PC-3 (cell line): ENCODE results near the gene AFDN. TPM values are rescaled to one million over a fixed set of nuclear protein-coding genes. Genes with fewer than 3 reads are reported as not detected.

Experiments
- ATAC-seq: fragments of 200-7000 bp; cut with Tn5 transposase; 2 replicates; pipeline ENCODE4 v1.9.1; 2020; ENCODE audit warnings: mild to moderate bottlenecking, moderate library complexity
- BruUV-seq: library from RNA; stranded (reverse); fragments of 400-500 nt; replicated peaks from 2 replicates; lab custom pipeline; 2021; lab: Mats Ljungman, UMichigan
- CTCF ChIA-PET: fragments of 300-600 bp; sonication (Branson Sonifier 250); formaldehyde crosslinking; loops from one replicate; lab custom pipeline; 2022; ENCODE audit warnings: antibody characterized with exemption; lab: Charles Lee
- POLR2A ChIA-PET: fragments of 300-600 bp; sonication (Branson Sonifier 250); formaldehyde crosslinking; loops from one replicate; lab custom pipeline; 2022; ENCODE audit warnings: antibody characterized with exemption; ENCODE audit not compliant: unreplicated experiment; lab: Charles Lee
- DNase-seq: peaks from one replicate; pipeline ENCODE4 v3.0.0-alpha.2; 2015
- H2AFZ ChIP-seq: fragments of 300-600 bp; sonication (generic); 2 replicates; pipeline ENCODE4 v1.6.0; 2016; ENCODE audit warnings: antibody characterized with exemption, low read length
- H3F3A ChIP-seq: fragments of 300-600 bp; sonication (generic); one replicate; pipeline ENCODE4 v1.6.0; 2017; ENCODE audit warnings: antibody characterized with exemption, low read length, control low read depth, mild to moderate bottlenecking; ENCODE audit not compliant: unreplicated experiment
- H3K27ac ChIP-seq: fragments of 300-600 bp; sonication (generic); 2 replicates; pipeline ENCODE4 v1.5.1; 2016; ENCODE audit warnings: mild to moderate bottlenecking, low read length
- H3K27me3 ChIP-seq: fragments of 300-600 bp; sonication (generic); 2 replicates; pipeline ENCODE4 v1.6.1; 2016; ENCODE audit warnings: low read length, mixed read lengths
- H3K36me3 ChIP-seq: fragments of 300-600 bp; sonication (generic); 2 replicates; pipeline ENCODE4 v1.6.1; 2016; ENCODE audit warnings: low read depth, mixed run types, low read length, mixed read lengths
- H3K4me1 ChIP-seq: fragments of 300-600 bp; sonication (generic); 2 replicates; pipeline ENCODE4 v1.5.1; 2016; ENCODE audit warnings: low read length; ENCODE audit not compliant: insufficient read depth
- H3K4me2 ChIP-seq: fragments of 300-600 bp; sonication (generic); 2 replicates; pipeline ENCODE4 v1.6.0; 2016; ENCODE audit warnings: low read length
- H3K4me3 ChIP-seq: fragments of 300-600 bp; sonication (generic); 2 replicates; pipeline ENCODE4 v1.5.1; 2016; ENCODE audit warnings: mild to moderate bottlenecking, low read length, mixed read lengths
- H3K79me2 ChIP-seq: fragments of 300-600 bp; sonication (generic); 2 replicates; pipeline ENCODE4 v1.6.1; 2017; ENCODE audit warnings: low read length, mixed read lengths
- H3K9ac ChIP-seq: fragments of 300-600 bp; sonication (generic); 2 replicates; pipeline ENCODE4 v1.6.0; 2016; ENCODE audit warnings: mild to moderate bottlenecking, low read length
- H3K9me2 ChIP-seq: fragments of 300-600 bp; sonication (generic); replicated peaks from 2 replicates; pipeline ENCODE4 v1.6.1; 2016; ENCODE audit warnings: mixed run types, low read length, mixed read lengths
- H3K9me3 ChIP-seq: fragments of 300-600 bp; sonication (generic); 2 replicates; pipeline ENCODE4 v1.6.1; 2016; ENCODE audit warnings: low read length, mixed read lengths
- H4K20me1 ChIP-seq: fragments of 300-600 bp; sonication (generic); 2 replicates; pipeline ENCODE4 v1.6.1; 2016; ENCODE audit warnings: low read length, mixed read lengths
- EZH2 ChIP-seq: fragments of 300-600 bp; sonication (generic); IDR thresholded peaks from one replicate; pipeline ENCODE4 v1.6.1; 2017; ENCODE audit warnings: antibody characterized with exemption, mild to moderate bottlenecking, low read length; ENCODE audit not compliant: unreplicated experiment
- EZH2phosphoT487 ChIP-seq: fragments of 300-600 bp; sonication (generic); IDR thresholded peaks from 2 replicates; pipeline ENCODE4 v1.6.1; 2018; ENCODE audit warnings: mild to moderate bottlenecking, antibody characterized with exemption, low read length, borderline replicate concordance
- intact Hi-C: fragments of 100-400 bp; cut with micrococcal nuclease; formaldehyde crosslinking; loops from 2 replicates; pipeline ENCODE4 v1.9.0; 2023
- total RNA-seq: library from RNA; depleted of rRNA; stranded (reverse); fragments of >200 nt; gene quantifications from 2 replicates; pipeline ENCODE4 v1.2.3, GENCODE V29; 2014
- TF ChIP-seq, protein P1 (sequence below): fragments of 300-600 bp; sonication (generic); conservative IDR thresholded peaks from 2 replicates; pipeline ENCODE4 v1.5.1; 2017; ENCODE audit warnings: antibody characterized with exemption, low read depth, mild to moderate bottlenecking, low read length

Gene AFDN
- total RNA-seq, 1 experiment from 2014 or later = 37.1 TPM

- H3F3A ChIP-seq = no peaks in the 10 kb centered on the region
- peaks cover 23% of the 10 kb centered on the region for H3K79me2 ChIP-seq
- H4K20me1 ChIP-seq = peaks cover 17% of the 10 kb centered on the region
- no peaks in the 10 kb centered on the region for H3K9me2 ChIP-seq
- no peaks in the 10 kb centered on the region for H3K27me3 ChIP-seq
- BruUV-seq = no TSS peak
- TF ChIP-seq EZH2 (no peak), EZH2phosphoT487 (no peak)
- TF ChIP-seq, protein P1, sequence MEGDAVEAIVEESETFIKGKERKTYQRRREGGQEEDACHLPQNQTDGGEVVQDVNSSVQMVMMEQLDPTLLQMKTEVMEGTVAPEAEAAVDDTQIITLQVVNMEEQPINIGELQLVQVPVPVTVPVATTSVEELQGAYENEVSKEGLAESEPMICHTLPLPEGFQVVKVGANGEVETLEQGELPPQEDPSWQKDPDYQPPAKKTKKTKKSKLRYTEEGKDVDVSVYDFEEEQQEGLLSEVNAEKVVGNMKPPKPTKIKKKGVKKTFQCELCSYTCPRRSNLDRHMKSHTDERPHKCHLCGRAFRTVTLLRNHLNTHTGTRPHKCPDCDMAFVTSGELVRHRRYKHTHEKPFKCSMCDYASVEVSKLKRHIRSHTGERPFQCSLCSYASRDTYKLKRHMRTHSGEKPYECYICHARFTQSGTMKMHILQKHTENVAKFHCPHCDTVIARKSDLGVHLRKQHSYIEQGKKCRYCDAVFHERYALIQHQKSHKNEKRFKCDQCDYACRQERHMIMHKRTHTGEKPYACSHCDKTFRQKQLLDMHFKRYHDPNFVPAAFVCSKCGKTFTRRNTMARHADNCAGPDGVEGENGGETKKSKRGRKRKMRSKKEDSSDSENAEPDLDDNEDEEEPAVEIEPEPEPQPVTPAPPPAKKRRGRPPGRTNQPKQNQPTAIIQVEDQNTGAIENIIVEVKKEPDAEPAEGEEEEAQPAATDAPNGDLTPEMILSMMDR = no peak
- no peaks in the 10 kb centered on the region for H3K36me3 ChIP-seq
- H3K4me2 ChIP-seq = peak overlapping the region; percentile 91
- H2AFZ ChIP-seq = peak overlapping the region; percentile 96; the same call in 1 of the 2 replicates
- peaks cover 19% of the 10 kb centered on the region for H3K4me1 ChIP-seq
- intact Hi-C loops = no loop called here
- H3K27ac ChIP-seq = no peak overlapping the region
- H3K4me3 ChIP-seq = no peak overlapping the region; the same call in 1 of the 2 replicates
- ATAC-seq = no peak
- DNase-seq = no peak
- CTCF ChIA-PET = no interaction called here
- POLR2A ChIA-PET = no interaction called here
- H3K9me3 ChIP-seq = no peaks in the 10 kb centered on the region
- no peak overlapping the region for H3K9ac ChIP-seq
Measured at GRCh38 chr6:167824591-167825331, 1.9 kb upstream of the AFDN start.

GRCh38 chr6:167825332-167826229 is 1.1 kb upstream of the AFDN start:
- DNase-seq (peak; percentile 56), ATAC-seq (peak; percentile 42)
- peak overlapping the region; percentile 26; the same call in 1 of the 2 replicates for H3K9ac ChIP-seq
- no peaks in the 10 kb centered on the region for H3K36me3 ChIP-seq
- H3K4me3 ChIP-seq = peak overlapping the region; percentile 83
- H3K79me2 ChIP-seq = peaks cover 31% of the 10 kb centered on the region
- no peaks in the 10 kb centered on the region for H3K27me3 ChIP-seq
- TF ChIP-seq EZH2 = no peak
- TF ChIP-seq, protein P1 = no peak
- no peak for TF ChIP-seq EZH2phosphoT487
- H4K20me1 ChIP-seq = peaks cover 24% of the 10 kb centered on the region
- POLR2A ChIA-PET = no interaction called here
- H3K9me2 ChIP-seq = no peaks in the 10 kb centered on the region
- CTCF ChIA-PET = no interaction called here
- peaks cover 27% of the 10 kb centered on the region for H3K4me1 ChIP-seq
- H3K27ac ChIP-seq = no peak overlapping the region
- H2AFZ ChIP-seq = peak overlapping the region; percentile 96
- BruUV-seq = no TSS peak
- no peaks in the 10 kb centered on the region for H3F3A ChIP-seq
- H3K9me3 ChIP-seq = no peaks in the 10 kb centered on the region
- H3K4me2 ChIP-seq = peak overlapping the region; percentile 91
- intact Hi-C loops = no loop called here
